Activated CD8-positive, alpha-beta memory T cell treated with anti-CD3 and anti-CD28 coated beads, Interleukin-2, amount 50 U/mL, for 1 hour (primary cell): ENCODE results near the gene KDM6B.

Source experiments
- DNase-seq: peaks from one replicate; pipeline ENCODE4 v3.0.0-alpha.2; 2020; ENCODE audit errors: extremely low read depth

Gene KDM6B

GRCh38 chr17:7820231-7820630, 13.8 kb upstream of the KDM6B start:
- no peak for DNase-seq

DNA sequence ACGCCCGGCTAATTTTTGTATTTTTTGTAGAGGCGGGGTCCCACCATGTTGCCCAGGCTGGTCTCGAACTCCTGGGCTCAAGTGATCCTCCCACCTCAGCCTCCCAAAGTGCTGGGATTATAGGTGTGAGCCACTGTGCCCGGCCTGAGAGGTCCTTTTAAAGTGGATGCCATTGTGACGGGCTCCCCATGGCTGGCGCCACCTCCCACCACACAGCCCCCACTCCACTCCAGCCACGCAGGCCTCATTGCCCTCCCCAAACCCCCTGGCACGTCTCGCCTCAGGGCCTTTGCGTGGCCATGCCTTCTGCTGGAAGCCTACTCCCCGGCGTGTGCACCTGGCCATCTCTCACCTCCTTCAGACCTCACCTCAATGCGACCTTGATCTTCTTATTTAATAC, 11.9 kb upstream of the KDM6B start:
- DNase-seq, result no peak

DNA sequence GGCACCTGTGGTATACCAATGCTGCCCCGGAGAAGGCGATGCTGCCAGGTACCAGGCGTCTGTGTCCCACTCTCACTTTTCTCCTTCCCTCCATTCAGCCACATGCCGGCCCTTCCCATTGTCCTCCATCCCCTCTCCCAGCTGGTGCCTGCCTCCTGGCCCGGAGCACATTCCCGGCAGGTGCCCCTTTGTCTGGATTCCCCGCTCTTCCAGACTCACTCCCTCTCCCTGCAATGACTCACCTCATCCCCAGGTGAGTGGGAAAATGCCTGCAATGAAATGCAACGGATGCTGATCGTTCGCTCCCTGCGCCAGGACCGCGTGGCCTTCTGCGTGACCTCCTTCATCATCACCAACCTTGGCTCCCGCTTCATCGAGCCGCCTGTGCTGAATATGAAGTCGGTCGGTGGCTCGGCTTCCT, 10.4 kb upstream of the KDM6B start:
- no peak for DNase-seq

- no peak for DNase-seq
Observed at GRCh38 chr17:7824021-7824924, 9.7 kb upstream of the KDM6B start.

- no peak for DNase-seq
Observed at GRCh38 chr17:7825206-7825990, 8.6 kb upstream of the KDM6B start.

DNA sequence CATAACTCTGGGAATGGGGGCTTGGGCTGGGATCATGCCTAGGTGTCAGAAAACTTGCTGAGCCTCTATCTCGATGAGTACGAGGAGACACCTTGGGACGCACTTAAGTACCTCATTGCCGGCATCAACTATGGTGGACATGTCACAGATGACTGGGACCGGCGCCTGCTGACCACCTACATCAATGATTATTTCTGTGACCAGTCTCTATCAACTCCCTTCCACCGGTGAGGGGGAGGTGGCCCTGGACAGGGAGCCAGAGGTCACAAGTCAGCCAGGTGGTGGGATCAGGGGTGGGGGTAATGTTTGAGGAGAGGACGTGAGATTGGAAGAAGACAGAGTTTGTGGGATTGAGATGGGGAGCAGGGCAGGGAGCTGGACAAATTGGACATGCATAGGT, 3.4 kb upstream of the KDM6B start:
- no peak for DNase-seq

DNA sequence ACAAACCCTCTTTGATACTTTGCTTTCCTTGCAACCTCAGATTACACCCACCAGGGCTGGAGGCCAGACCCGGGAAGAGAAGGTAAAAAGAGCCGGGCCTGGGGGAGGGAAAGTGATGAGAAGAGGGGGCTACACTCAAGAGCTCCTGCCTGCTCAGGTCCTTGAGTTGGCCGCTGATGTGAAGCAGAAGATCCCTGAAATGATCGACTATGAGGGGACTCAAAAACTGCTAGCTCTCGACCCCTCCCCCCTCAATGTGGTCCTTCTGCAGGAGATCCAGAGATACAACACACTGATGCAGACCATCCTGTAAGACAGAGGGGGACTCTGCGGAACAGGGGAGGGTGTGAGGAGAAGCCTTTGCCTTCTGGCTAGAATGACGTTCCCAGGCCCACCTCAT, 2.8 kb upstream of the KDM6B start:
- no peak for DNase-seq

GRCh38 chr17:7832431-7832830, 1.6 kb upstream of the KDM6B start:
- DNase-seq, result no peak

DNA sequence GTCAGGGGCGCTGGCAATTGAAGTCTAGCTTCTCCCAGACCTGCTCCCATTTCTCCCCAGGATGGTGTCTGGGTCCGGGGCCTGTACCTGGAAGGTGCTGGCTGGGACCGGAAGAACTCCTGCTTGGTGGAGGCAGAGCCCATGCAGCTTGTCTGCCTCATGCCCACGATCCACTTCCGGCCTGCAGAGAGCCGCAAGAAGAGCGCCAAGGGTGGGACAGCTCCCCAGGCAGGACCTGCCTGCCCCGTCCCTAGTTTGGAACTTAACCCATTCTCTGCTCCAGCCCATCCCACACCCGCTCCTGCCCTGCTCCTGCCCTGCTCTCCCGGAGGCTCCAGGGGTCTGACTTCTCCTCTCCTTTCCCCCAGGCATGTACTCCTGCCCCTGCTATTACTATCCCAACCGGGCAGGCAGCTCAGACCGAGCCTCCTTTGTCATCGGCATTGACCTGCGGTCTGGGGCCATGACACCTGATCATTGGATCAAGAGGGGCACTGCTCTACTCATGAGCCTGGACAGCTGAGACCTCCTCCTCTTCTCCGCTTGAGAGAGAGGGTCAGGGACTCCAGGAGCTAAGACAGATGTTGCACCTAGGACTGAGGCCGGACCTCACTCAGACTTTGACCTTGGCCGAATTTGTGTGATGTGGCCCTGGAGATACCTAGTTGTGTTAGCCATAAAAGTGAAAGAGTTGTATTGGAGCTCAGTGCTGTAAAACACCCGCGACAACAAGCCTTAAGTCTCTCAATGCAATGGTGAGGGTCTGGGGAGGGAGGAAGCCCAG, 814 bp upstream of the KDM6B start:
- no peak for DNase-seq

DNA sequence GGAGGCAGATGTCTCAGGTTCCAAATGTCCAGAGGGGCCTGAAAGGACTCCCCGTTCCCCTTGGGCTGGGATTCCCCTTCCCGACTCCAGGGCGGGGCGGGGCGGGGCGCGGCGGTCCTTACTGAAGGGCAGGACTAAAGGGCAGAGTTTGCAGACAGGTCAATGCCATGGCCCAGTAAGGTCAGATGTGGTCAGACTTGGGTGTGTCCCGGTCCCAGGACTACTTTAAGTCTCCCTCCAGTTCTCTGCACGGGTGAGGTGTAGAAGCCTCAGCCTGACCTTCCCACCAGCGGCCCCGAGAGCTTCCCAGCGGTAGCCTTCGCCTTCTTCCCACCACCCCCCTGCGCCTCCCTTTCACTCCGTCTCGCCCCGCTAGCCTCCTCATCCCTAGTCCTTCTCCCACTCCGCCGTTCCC, 532 bp downstream of the KDM6B start:
- no peak for DNase-seq

DNA sequence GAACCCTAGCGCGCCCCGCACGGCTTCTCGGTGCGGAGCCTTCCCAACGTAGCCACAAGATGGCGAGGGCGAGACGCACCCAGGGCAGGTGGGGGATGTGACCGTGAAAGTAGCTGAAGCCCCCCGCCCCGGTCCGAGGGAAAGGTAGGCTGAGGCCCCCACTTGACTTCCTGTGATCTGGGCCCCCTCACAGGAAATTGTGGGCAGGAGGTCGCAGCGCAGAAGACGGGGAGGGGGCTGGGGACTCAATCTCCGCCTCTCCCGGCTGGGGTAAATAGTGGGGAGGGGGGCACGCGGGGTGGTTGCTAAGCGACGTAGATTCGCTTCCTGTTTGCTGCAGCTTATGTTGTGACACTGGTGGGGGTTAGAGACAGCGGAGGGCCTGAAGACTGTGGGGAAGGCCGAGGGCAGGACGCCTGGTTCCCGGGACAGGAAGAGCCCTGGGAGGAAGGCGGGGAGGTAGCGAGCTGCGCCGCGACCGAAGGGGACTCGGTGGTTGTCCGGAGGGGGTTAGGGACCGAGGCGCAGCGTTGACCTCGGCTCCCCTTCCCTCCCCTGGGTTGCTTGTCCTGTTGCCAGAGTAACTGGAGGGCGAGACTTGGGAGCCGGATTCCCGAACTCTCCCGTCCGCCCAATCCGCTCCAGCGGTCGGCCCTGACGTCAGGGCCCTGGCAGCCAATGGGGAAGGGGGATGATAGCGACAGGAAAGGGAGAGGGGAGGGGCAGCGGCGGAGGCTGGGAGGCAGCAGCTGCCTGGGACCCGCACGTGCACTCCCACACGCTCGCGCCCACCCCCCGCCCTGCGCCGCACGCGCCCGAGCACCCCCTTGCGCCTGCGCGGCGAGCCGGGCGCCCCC, 1.2 kb downstream of the KDM6B start:
- peak; percentile 83 for DNase-seq

GRCh38 chr17:7835814-7836595, 2.0 kb downstream of the KDM6B start:
- no peak for DNase-seq

DNA sequence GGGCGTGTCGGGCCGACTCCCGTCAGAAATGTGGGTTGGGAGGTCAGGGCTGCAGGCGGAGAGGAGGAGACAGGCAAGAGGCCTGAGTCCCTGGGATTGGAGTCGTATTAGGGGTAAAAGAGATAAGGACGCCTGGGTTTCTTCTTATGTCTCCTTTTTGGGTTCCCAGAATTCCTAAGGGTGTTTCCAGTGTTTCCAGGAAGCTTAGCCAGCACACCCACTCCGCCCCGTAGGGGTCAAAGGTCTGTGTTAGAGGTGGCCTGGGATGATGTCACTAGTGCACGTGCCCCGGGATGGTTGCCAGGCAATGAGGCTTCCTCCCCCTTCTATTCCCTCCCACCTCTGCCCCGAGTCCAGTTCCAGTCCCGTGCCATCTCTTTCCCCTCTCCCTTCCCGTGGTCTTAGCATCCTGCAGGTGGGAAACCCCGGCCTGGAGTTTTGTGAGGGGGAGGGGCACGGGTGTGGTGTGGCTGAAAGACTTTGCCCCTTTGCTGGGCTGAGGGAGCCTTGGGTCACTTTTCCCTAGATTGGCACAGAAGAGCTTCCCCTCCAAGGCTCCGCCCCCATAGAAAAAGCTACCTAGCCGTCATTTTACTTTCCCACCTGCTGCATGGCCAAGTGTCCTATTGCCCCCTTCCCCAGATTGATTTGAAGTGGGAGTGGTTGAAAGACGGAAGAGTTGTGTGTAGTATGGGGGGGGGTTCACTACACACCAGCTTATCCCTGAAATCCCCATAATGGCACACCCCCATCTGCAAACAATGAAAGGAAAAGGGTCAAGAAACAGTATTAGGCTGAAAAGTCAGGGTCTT, 2.8 kb downstream of the KDM6B start:
- DNase-seq, result no peak

DNA sequence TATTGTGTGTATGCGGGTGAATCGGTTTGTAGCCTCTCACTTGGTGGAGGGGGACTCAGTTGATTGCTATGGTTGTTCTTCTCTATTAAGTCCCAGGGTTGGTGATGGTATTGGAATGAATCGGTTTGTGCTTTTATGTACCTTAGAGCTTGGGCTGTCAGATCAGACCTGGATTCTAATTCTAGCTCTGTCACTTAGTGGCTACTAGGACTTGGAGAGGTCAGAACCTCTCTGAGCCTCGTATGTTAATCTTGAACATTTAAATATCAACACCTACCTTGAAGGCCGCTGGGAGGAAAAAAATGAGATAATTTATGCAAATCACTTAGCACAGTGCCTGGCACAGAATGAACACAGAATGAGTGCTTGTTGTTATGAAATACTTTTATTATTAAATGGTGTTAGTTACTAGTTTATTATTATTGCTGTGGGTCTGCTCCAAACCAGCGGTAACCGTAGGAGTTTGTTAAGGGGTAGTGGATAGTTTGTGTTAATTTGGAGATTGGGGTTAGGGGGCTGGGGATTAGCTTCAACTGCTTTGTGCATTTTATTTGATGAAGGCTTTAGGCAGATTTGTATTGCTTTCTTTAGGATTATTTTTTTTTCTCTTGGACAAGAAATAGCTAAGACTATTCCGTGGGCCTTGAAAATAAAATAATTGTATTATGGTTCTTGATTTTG, 3.5 kb downstream of the KDM6B start:
- DNase-seq, result no peak

GRCh38 chr17:7838090-7839075, 4.4 kb downstream of the KDM6B start:
- DNase-seq, result no peak

GRCh38 chr17:7839190-7839875, 5.3 kb downstream of the KDM6B start:
- no peak for DNase-seq

- DNase-seq, result no peak
Observed at GRCh38 chr17:7839876-7840261, 5.9 kb downstream of the KDM6B start.
